HG03159 (cell line): ENCODE data around the gene SRXN1.

Experiments used
- ATAC-seq: cut with Tn5 transposase; IDR thresholded peaks from one replicate; pipeline ENCODE4 v1.9.1; 2021; ENCODE audit warnings: mild to moderate bottlenecking, moderate library complexity; ENCODE audit not compliant: unreplicated experiment

Gene SRXN1

DNA sequence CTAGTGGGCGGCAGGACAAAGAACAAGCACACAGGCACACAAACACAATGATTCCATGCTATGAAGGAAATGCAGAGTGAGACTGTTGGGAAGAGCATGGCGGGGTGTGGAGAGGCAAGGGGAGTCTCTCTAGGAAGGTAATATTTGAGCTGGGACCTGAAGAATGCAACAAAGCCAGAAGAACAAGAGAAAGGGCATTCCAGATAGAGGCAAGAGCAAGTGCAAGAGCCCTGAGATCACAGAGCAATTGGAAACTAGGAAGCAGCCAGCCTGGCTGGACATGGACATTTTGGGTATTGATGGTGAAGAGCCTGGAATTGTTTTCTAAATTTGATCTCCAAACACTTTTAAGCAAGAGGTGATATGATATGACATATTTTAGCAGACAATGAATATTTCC, 15.4 kb downstream of the SRXN1 start:
- ATAC-seq, result no peak

- ATAC-seq, result no peak
These were observed 17.1 kb downstream of the SRXN1 start for GRCh38 chr20:635893-636338.

DNA sequence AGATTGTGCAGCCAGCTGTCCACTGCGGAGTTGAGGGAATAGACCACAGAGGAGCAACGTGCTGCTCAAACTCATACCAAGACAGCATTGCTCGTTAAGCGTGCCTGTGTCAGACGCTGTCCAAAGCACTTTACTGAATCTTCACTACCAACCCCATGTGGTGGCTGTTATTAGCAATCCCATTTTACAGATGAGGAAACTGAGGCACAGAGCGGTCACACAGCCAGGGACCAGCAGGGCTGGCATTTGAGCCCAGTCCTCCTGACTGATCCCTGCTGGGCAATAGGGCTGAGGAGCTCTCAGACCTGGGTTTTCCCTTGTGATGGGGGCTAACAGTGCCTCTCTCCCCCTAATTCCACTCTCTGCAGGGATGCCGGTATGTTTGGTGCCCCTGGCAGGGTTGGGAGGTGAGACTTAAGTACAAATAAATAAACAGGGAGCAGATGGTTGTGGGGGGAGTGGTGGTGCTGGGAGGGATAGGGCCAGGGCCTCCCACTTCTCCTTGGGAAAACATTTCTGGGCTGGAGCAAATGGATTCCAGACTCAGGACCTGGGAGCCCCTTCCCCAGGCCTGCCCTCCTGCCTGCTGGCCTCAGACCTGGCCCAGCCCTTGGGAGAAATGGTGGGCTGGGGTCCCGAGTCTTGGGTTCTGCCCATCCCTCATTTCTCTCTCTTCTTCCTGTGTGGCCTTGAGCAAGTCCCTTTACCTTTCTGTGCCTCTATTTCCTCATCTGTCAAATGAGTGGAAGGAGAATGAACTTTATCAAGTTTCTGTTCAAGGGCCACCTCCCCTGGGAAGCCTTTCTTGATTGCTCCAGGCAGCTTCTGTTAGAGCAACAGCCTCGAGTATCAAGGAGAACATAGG, 17.7 kb downstream of the SRXN1 start:
- no peak for ATAC-seq

- ATAC-seq, result no peak
These were observed 18.7 kb downstream of the SRXN1 start for GRCh38 chr20:634148-634925.

GRCh38 chr20:631101-631500, 21.9 kb downstream of the SRXN1 start:
- no peak for ATAC-seq

DNA sequence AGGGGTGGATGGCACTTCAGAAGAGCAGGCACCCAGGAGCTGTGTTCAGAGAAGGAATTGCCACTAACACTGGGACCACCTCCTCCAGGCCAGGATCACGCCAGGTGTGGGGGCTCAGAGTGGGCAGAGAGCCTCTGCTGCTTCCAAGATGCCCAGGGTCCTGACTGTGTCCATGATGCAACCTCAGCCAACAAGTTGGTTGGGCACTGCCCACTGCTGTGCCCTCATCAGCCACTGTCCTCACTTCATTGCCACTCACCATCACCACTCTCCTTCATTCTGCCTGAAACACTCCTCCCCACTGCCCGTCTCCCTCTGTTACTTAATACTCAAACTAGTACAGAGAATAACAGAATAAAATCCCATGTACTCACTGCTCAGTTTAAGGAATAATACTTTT, 26.4 kb downstream of the SRXN1 start:
- no peak for ATAC-seq

- ATAC-seq, result no peak
These were observed 27.6 kb downstream of the SRXN1 start for GRCh38 chr20:625360-625932.

GRCh38 chr20:623704-624103, 29.3 kb downstream of the SRXN1 start:
- ATAC-seq, result no peak

- ATAC-seq, result no peak
These were observed 30.0 kb downstream of the SRXN1 start for GRCh38 chr20:623021-623420.

DNA sequence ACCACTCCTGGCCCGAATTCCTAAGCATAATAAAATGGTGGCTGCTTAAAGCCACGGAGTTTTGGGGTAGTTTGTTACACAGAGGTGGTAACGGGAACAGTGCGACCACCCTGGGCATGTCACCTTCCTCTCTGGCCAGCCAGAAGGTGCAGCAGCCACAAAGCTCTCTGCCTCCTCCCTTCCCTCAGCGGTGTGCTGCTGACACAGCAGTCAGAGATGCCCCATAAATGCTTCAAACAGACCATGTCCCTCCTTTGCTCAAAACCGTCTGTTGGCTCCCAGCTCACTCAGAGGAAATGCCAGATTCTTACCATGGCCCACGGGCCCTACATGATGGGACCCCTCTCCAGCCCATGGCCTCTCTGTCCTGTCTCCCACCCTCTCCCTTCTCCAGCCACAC, 30.8 kb downstream of the SRXN1 start:
- ATAC-seq, result no peak

GRCh38 chr20:621125-621756, 31.8 kb downstream of the SRXN1 start:
- no peak for ATAC-seq

- ATAC-seq, result no peak
These were observed 32.8 kb downstream of the SRXN1 start for GRCh38 chr20:620246-620645.

GRCh38 chr20:618980-619379, 34.0 kb downstream of the SRXN1 start:
- no peak for ATAC-seq

- no peak for ATAC-seq
These were observed 34.9 kb downstream of the SRXN1 start for GRCh38 chr20:617934-618690.

- no peak for ATAC-seq
These were observed 37.5 kb downstream of the SRXN1 start for GRCh38 chr20:615514-615913.

GRCh38 chr20:611843-612185, 41.2 kb downstream of the SRXN1 start:
- ATAC-seq, result no peak

GRCh38 chr20:611047-611842, 41.8 kb downstream of the SRXN1 start:
- no peak for ATAC-seq

- ATAC-seq, result no peak
These were observed 42.6 kb downstream of the SRXN1 start, which contains the start of gene TCF15 for GRCh38 chr20:610130-611046. Gene TCF15 (minus strand): TSS chr20:610309. CDS start chr20:610237, 72 bp downstream.
